ENCODE results near the gene HIC1. TPM values are rescaled to one million over a fixed set of nuclear protein-coding genes. Genes with fewer than 3 reads are reported as not detected.

The HIC1 gene
- total RNA-seq, 2 experiments from 2014 or later = 35.1 TPM

- Mint-ChIP-seq H3K4me1 (ENCODE audit: low read depth) (no peaks in the 10 kb centered on the region), H3K36me3 (ENCODE audit: low read depth) (peaks cover 2% of the 10 kb centered on the region), H3K27ac (no peak overlapping the region), H3K27me3 (peaks cover under 1% of the 10 kb centered on the region), H3K4me3 (no peak overlapping the region), H3K9me3 (no peaks in the 10 kb centered on the region)
- POLR2A ChIA-PET = no interaction called here
- DNase-seq (no peak), ATAC-seq (no peak)
- TF ChIP-seq CTCF (IDR thresholded peaks at IDR 0.05) = no peak
- intact Hi-C loops (cut with micrococcal nuclease) = no loop called here
- CTCF ChIA-PET = no interaction called here
Observed at GRCh38 chr17:2017274-2017941, 37.5 kb upstream of the HIC1 start.

- peaks cover 5% of the 10 kb centered on the region for H3K27me3 Mint-ChIP-seq
- peaks cover 2% of the 10 kb centered on the region for H3K4me1 Mint-ChIP-seq (ENCODE audit: low read depth)
- no peak for ATAC-seq
- DNase-seq = no peak
- TF ChIP-seq CTCF (IDR thresholded peaks at IDR 0.05) = no peak
- no peak overlapping the region for H3K4me3 Mint-ChIP-seq
- H3K9me3 Mint-ChIP-seq = no peaks in the 10 kb centered on the region
- no peak overlapping the region for H3K27ac Mint-ChIP-seq
- ChIA-PET POLR2A (interaction anchor here (1.0 kb wide), 1 partner anchor 21 kb away, joined by 3 read pairs; no protein-coding TSS in a partner anchor), CTCF (interaction anchor here (0.6 to 1.6 kb wide), 4 partner anchors 110 to 1813 kb away, joined by 3 to 5 read pairs (median 4); no protein-coding TSS in a partner anchor)
- intact Hi-C loops (cut with micrococcal nuclease) = no loop called here
- peaks cover 2% of the 10 kb centered on the region for H3K36me3 Mint-ChIP-seq (ENCODE audit: low read depth)
Observed at GRCh38 chr17:2018716-2019510, 36.0 kb upstream of the HIC1 start.

DNA sequence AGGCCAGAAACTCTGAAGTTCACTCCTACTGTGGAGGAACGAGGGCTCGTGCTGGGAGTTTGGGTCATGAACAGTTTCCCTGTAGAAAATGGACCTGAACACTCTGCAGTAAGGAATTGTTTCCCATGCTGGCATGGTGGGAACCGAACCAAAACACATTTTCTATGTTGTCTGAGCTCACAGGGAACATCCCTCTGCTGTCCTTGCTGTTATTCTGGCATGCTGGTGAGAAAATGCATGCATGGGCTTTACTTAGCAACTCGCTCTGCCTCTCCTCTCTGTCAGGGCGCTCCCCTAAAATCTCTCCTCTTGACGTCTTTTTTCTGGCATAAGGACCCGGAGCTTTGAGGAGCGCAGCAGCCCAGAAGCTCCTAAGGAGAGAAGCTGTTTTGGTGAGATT is 35.2 kb upstream of the HIC1 start:
- ATAC-seq (no peak), DNase-seq (no peak)
- TF ChIP-seq CTCF (IDR thresholded peaks at IDR 0.05) = no peak
- POLR2A ChIA-PET = no interaction called here
- H3K27me3 Mint-ChIP-seq = peaks cover 7% of the 10 kb centered on the region
- CTCF ChIA-PET = interaction anchor here (1.1 to 1.6 kb wide), 2 partner anchors 111 to 138 kb away, joined by 4 to 5 read pairs; no protein-coding TSS in a partner anchor
- no peak overlapping the region for H3K4me3 Mint-ChIP-seq
- no peaks in the 10 kb centered on the region for H3K9me3 Mint-ChIP-seq
- H3K4me1 Mint-ChIP-seq (ENCODE audit: low read depth) = peaks cover 4% of the 10 kb centered on the region
- no peaks in the 10 kb centered on the region for H3K36me3 Mint-ChIP-seq (ENCODE audit: low read depth)
- H3K27ac Mint-ChIP-seq = no peak overlapping the region
- intact Hi-C loops (cut with micrococcal nuclease) = no loop called here

DNA sequence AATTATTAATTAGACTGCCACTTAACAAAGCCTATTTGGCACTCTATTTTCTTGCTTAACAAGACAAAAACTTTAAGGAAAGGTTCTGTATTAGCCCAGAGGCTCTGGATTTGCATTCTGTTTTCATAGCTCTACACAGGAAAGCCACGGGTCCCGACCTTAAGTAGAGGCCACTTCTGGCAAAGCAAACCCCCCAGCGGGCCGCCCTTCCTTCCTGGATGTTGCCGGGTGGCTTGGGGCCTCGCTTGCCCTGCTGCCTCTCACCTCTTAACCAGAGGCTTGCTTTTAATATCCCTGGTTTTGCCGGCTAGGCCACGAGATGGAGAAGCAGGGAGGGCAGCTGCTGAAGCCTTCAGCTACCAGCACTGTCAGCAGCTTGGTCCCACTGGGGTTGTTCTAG is 34.2 kb upstream of the HIC1 start:
- H3K36me3 Mint-ChIP-seq (ENCODE audit: low read depth) = no peaks in the 10 kb centered on the region
- CTCF ChIA-PET = interaction anchor here (1.6 kb wide), 1 partner anchor 112 kb away, joined by 5 read pairs; no protein-coding TSS in a partner anchor
- POLR2A ChIA-PET = no interaction called here
- H3K27ac Mint-ChIP-seq = no peak overlapping the region
- peaks cover 4% of the 10 kb centered on the region for H3K4me1 Mint-ChIP-seq (ENCODE audit: low read depth)
- intact Hi-C loops (cut with micrococcal nuclease) = no loop called here
- no peak for DNase-seq
- ATAC-seq = no peak
- no peaks in the 10 kb centered on the region for H3K9me3 Mint-ChIP-seq
- peaks cover 11% of the 10 kb centered on the region for H3K27me3 Mint-ChIP-seq
- no peak for TF ChIP-seq CTCF (IDR thresholded peaks at IDR 0.05)
- no peak overlapping the region for H3K4me3 Mint-ChIP-seq
